Measurements from ENCODE around the gene CLEC4F. TPM values are rescaled to one million over a fixed set of nuclear protein-coding genes. Genes with fewer than 3 reads are reported as not detected.

CLEC4F gene
- total and polyA plus RNA-seq, 2 experiments from 2014 or later = not detected

DNA sequence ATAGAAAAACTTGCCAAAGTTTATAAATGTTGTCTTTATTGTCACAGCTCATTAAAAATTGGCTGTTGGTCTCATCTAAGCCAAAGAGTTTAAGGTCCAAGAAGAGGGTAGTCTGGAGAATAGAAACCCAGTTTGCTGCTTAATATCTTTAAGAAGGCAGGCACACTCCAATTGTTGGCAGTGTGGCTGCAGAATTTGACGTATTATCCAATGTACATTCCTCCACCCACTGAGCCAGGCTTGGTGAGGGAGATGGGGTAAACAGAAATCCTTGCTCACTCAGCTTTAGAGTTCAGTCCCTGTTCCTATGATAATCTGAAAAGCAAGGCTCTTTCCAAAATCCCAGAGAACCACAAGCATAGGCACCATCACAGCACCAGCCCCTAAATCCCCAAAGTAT lies 41.7 kb downstream of the CLEC4F start:
- H3K27me3 Mint-ChIP-seq (ENCODE audit: insufficient read depth, low read depth, poor library complexity) = peaks cover 5% of the 10 kb centered on the region

More for the DNA sequence above, 41.7 kb downstream of the CLEC4F start:
- Mint-ChIP-seq H3K36me3 (ENCODE audit: low read depth) (no peaks in the 10 kb centered on the region), H3K4me3 (no peak overlapping the region), H3K9me3 (no peaks in the 10 kb centered on the region), H3K4me1 (no peaks in the 10 kb centered on the region), H3K27ac (no peak overlapping the region)
- no peak overlapping the region; the same call in 1 of the 2 replicates for H2AFZ ChIP-seq
- H3K79me2 ChIP-seq (replicated peaks; ENCODE audit: insufficient read depth) = no peaks in the 10 kb centered on the region
- no peak overlapping the region for H3K4me3 ChIP-seq
- no peak overlapping the region for H3K4me2 ChIP-seq
- H3K36me3 ChIP-seq (ENCODE audit: insufficient read depth) = no peaks in the 10 kb centered on the region
- no peaks in the 10 kb centered on the region for H4K20me1 ChIP-seq (replicated peaks; ENCODE audit: insufficient read depth)
- H3K4me1 ChIP-seq (ENCODE audit: insufficient read depth) = no peaks in the 10 kb centered on the region
- H3K27ac ChIP-seq (ENCODE audit: low read depth) = no peak overlapping the region
- TF ChIP-seq, protein P1, sequence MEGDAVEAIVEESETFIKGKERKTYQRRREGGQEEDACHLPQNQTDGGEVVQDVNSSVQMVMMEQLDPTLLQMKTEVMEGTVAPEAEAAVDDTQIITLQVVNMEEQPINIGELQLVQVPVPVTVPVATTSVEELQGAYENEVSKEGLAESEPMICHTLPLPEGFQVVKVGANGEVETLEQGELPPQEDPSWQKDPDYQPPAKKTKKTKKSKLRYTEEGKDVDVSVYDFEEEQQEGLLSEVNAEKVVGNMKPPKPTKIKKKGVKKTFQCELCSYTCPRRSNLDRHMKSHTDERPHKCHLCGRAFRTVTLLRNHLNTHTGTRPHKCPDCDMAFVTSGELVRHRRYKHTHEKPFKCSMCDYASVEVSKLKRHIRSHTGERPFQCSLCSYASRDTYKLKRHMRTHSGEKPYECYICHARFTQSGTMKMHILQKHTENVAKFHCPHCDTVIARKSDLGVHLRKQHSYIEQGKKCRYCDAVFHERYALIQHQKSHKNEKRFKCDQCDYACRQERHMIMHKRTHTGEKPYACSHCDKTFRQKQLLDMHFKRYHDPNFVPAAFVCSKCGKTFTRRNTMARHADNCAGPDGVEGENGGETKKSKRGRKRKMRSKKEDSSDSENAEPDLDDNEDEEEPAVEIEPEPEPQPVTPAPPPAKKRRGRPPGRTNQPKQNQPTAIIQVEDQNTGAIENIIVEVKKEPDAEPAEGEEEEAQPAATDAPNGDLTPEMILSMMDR (conservative IDR thresholded peaks at IDR 0.05; ENCODE audit: low read depth in 2 of 2) = no peak
- TF ChIP-seq, protein P2, sequence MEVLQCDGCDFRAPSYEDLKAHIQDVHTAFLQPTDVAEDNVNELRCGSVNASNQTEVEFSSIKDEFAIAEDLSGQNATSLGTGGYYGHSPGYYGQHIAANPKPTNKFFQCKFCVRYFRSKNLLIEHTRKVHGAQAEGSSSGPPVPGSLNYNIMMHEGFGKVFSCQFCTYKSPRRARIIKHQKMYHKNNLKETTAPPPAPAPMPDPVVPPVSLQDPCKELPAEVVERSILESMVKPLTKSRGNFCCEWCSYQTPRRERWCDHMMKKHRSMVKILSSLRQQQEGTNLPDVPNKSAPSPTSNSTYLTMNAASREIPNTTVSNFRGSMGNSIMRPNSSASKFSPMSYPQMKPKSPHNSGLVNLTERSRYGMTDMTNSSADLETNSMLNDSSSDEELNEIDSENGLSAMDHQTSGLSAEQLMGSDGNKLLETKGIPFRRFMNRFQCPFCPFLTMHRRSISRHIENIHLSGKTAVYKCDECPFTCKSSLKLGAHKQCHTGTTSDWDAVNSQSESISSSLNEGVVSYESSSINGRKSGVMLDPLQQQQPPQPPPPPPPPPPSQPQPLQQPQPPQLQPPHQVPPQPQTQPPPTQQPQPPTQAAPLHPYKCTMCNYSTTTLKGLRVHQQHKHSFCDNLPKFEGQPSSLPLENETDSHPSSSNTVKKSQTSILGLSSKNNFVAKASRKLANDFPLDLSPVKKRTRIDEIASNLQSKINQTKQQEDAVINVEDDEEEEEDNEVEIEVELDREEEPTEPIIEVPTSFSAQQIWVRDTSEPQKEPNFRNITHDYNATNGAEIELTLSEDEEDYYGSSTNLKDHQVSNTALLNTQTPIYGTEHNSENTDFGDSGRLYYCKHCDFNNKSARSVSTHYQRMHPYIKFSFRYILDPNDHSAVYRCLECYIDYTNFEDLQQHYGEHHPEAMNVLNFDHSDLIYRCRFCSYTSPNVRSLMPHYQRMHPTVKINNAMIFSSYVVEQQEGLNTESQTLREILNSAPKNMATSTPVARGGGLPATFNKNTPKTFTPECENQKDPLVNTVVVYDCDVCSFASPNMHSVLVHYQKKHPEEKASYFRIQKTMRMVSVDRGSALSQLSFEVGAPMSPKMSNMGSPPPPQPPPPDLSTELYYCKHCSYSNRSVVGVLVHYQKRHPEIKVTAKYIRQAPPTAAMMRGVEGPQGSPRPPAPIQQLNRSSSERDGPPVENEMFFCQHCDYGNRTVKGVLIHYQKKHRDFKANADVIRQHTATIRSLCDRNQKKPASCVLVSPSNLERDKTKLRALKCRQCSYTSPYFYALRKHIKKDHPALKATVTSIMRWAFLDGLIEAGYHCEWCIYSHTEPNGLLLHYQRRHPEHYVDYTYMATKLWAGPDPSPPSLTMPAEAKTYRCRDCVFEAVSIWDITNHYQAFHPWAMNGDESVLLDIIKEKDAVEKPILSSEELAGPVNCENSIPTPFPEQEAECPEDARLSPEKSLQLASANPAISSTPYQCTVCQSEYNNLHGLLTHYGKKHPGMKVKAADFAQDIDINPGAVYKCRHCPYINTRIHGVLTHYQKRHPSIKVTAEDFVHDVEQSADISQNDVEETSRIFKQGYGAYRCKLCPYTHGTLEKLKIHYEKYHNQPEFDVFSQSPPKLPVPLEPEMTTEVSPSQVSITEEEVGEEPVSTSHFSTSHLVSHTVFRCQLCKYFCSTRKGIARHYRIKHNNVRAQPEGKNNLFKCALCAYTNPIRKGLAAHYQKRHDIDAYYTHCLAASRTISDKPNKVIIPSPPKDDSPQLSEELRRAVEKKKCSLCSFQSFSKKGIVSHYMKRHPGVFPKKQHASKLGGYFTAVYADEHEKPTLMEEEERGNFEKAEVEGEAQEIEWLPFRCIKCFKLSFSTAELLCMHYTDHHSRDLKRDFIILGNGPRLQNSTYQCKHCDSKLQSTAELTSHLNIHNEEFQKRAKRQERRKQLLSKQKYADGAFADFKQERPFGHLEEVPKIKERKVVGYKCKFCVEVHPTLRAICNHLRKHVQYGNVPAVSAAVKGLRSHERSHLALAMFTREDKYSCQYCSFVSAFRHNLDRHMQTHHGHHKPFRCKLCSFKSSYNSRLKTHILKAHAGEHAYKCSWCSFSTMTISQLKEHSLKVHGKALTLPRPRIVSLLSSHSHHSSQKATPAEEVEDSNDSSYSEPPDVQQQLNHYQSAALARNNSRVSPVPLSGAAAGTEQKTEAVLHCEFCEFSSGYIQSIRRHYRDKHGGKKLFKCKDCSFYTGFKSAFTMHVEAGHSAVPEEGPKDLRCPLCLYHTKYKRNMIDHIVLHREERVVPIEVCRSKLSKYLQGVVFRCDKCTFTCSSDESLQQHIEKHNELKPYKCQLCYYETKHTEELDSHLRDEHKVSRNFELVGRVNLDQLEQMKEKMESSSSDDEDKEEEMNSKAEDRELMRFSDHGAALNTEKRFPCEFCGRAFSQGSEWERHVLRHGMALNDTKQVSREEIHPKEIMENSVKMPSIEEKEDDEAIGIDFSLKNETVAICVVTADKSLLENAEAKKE (CRISPR knock-in tag; IDR thresholded peaks at IDR 0.05) = no peak
- TF ChIP-seq NANOG (IDR thresholded peaks at IDR 0.05; ENCODE audit: borderline replicate concordance) = no peak
- no peak for TF ChIP-seq ZNF114 (CRISPR knock-in tag; IDR thresholded peaks at IDR 0.05)
- H3K27me3 ChIP-seq (ENCODE audit: insufficient read depth) = peaks cover 27% of the 10 kb centered on the region; the same call in 1 of the 2 replicates
- ATAC-seq (no peak), DNase-seq (ENCODE audit: low spot score) (no peak)
- H3K9me2 ChIP-seq (ENCODE audit: insufficient read depth) = peaks cover 8% of the 10 kb centered on the region; the same call in 1 of the 2 replicates
- no peaks in the 10 kb centered on the region for H3F3A ChIP-seq (replicated peaks; ENCODE audit: low read depth)
